ENCODE results near the gene YIF1B. TPM values are rescaled to one million over a fixed set of nuclear protein-coding genes. Genes with fewer than 3 reads are reported as not detected.

YIF1B gene
- total RNA-seq, 3 donors from 2014 or later (not counting 1 experiment from before 2014, with no cell fraction given) = 23.2 to 28.4 (median 24.1) TPM

- H3K27me3 Mint-ChIP-seq (ENCODE audit: low read depth in 2 of 2) = peaks cover 0 to 4% of the 10 kb centered on the region in 2 donors
- Histone ChIP-seq H3K4me1 (ENCODE audit: control insufficient read depth, insufficient read depth, low read length) (no peaks in the 10 kb centered on the region), H3K36me3 (ENCODE audit: control insufficient read depth, insufficient read depth, low read length) (peaks cover 4% of the 10 kb centered on the region), H3K27ac (ENCODE audit: low read length) (no peak overlapping the region), H3K4me3 (ENCODE audit: low read length) (no peak overlapping the region), H3K9me3 (ENCODE audit: control insufficient read depth, insufficient read depth, low read length) (no peaks in the 10 kb centered on the region), H3K27me3 (ENCODE audit: control insufficient read depth, insufficient read depth, low read length) (no peaks in the 10 kb centered on the region)
- DNase-seq (no peak), ATAC-seq (no peak)
- intact Hi-C loops (cut with micrococcal nuclease) = loop anchor here (5.0 to 10.0 kb wide), 2 partner anchors 187 to 1015 kb away; no protein-coding TSS in a partner anchor
- no peak overlapping the region for H3K4me3 Mint-ChIP-seq
- no peak overlapping the region for H3K27ac Mint-ChIP-seq
- H3K36me3 Mint-ChIP-seq = no peaks in the 10 kb centered on the region
- H3K4me1 Mint-ChIP-seq = no peaks in the 10 kb centered on the region
- no peak for TF ChIP-seq CTCF (IDR thresholded peaks at IDR 0.05)
- WGBS (ENCODE audit: insufficient coverage) = over 99% methylated on average over 7 of the region's 7 CpGs
- H3K9me3 Mint-ChIP-seq = no peaks in the 10 kb centered on the region
Measured at GRCh38 chr19:38329651-38330050, 13.9 kb upstream of the YIF1B start.

GRCh38 chr19:38326591-38326990 is 10.8 kb upstream of the YIF1B start:
- Mint-ChIP-seq H3K27ac (no peak overlapping the region), H3K27me3 (ENCODE audit: low read depth in 2 of 2) (peaks cover 0 to 8% of the 10 kb centered on the region in 2 donors), H3K4me1 (no peaks in the 10 kb centered on the region), H3K9me3 (no peaks in the 10 kb centered on the region), H3K36me3 (no peaks in the 10 kb centered on the region), H3K4me3 (no peak overlapping the region)
- ATAC-seq (no peak), DNase-seq (no peak)
- Histone ChIP-seq H3K4me1 (ENCODE audit: control insufficient read depth, insufficient read depth, low read length) (no peaks in the 10 kb centered on the region), H3K27ac (ENCODE audit: low read length) (no peak overlapping the region), H3K9me3 (ENCODE audit: control insufficient read depth, insufficient read depth, low read length) (no peaks in the 10 kb centered on the region), H3K27me3 (ENCODE audit: control insufficient read depth, insufficient read depth, low read length) (no peaks in the 10 kb centered on the region), H3K4me3 (ENCODE audit: low read length) (no peak overlapping the region), H3K36me3 (ENCODE audit: control insufficient read depth, insufficient read depth, low read length) (peaks cover 4% of the 10 kb centered on the region)
- intact Hi-C loops (cut with micrococcal nuclease) = no loop called here
- TF ChIP-seq CTCF (IDR thresholded peaks at IDR 0.05) = no peak
- 97% methylated on average over 22 of the region's 22 CpGs for WGBS (ENCODE audit: insufficient coverage)

GRCh38 chr19:38324431-38324830 is 8.7 kb upstream of the YIF1B start:
- H3K4me3 ChIP-seq (ENCODE audit: low read length) = no peak overlapping the region
- H3K36me3 ChIP-seq (ENCODE audit: control insufficient read depth, insufficient read depth, low read length) = peaks cover 4% of the 10 kb centered on the region
- 87% methylated on average over 3 of the region's 4 CpGs for WGBS (ENCODE audit: insufficient coverage)
- Mint-ChIP-seq H3K36me3 (no peaks in the 10 kb centered on the region), H3K27ac (no peak overlapping the region), H3K4me3 (no peak overlapping the region), H3K9me3 (no peaks in the 10 kb centered on the region), H3K4me1 (peaks cover 0 to 9% of the 10 kb centered on the region in 2 donors), H3K27me3 (ENCODE audit: low read depth in 2 of 2) (peaks cover 0 to 13% of the 10 kb centered on the region in 2 donors)
- no peaks in the 10 kb centered on the region for H3K27me3 ChIP-seq (ENCODE audit: control insufficient read depth, insufficient read depth, low read length)
- H3K4me1 ChIP-seq (ENCODE audit: control insufficient read depth, insufficient read depth, low read length) = peaks cover 18% of the 10 kb centered on the region
- no peak for TF ChIP-seq CTCF (IDR thresholded peaks at IDR 0.05)
- ATAC-seq (no peak), DNase-seq (no peak)
- intact Hi-C loops (cut with micrococcal nuclease) = no loop called here
- H3K9me3 ChIP-seq (ENCODE audit: control insufficient read depth, insufficient read depth, low read length) = no peaks in the 10 kb centered on the region
- no peak overlapping the region for H3K27ac ChIP-seq (ENCODE audit: low read length)

GRCh38 chr19:38323291-38323690 is 7.5 kb upstream of the YIF1B start:
- H3K27ac Mint-ChIP-seq = no peak overlapping the region
- DNase-seq (no peak), ATAC-seq (no peak)
- H3K4me1 Mint-ChIP-seq = peaks cover 0 to 9% of the 10 kb centered on the region in 2 donors
- Histone ChIP-seq H3K4me1 (ENCODE audit: control insufficient read depth, insufficient read depth, low read length) (peaks cover 26% of the 10 kb centered on the region), H3K36me3 (ENCODE audit: control insufficient read depth, insufficient read depth, low read length) (peaks cover 4% of the 10 kb centered on the region), H3K27me3 (ENCODE audit: control insufficient read depth, insufficient read depth, low read length) (no peaks in the 10 kb centered on the region), H3K9me3 (ENCODE audit: control insufficient read depth, insufficient read depth, low read length) (no peaks in the 10 kb centered on the region), H3K4me3 (ENCODE audit: low read length) (no peak overlapping the region), H3K27ac (ENCODE audit: low read length) (no peak overlapping the region)
- H3K36me3 Mint-ChIP-seq = no peaks in the 10 kb centered on the region
- H3K4me3 Mint-ChIP-seq = no peak overlapping the region
- H3K27me3 Mint-ChIP-seq (ENCODE audit: low read depth in 2 of 2) = peaks cover 0 to 21% of the 10 kb centered on the region in 2 donors
- intact Hi-C loops (cut with micrococcal nuclease) = no loop called here
- no peaks in the 10 kb centered on the region for H3K9me3 Mint-ChIP-seq
- TF ChIP-seq CTCF (IDR thresholded peaks at IDR 0.05) = no peak
- 89% methylated on average over 6 of the region's 7 CpGs for WGBS (ENCODE audit: insufficient coverage)

Data from natural killer cell (primary cell).